ACC112 (cell line): ENCODE results near the gene MPV17.

ENCODE experiments used
- H2AFZ ChIP-seq: fragments of 200-600 bp; sonication (generic); one replicate; pipeline ENCODE4 v1.6.0; 2017; ENCODE audit warnings: antibody characterized with exemption, low read length; ENCODE audit not compliant: unreplicated experiment
- H3K27ac ChIP-seq: fragments of 200-600 bp; sonication (generic); 2 replicates; pipeline ENCODE4 v1.5.1; 2014; ENCODE audit warnings: low read depth, mild to moderate bottlenecking, antibody characterized with exemption, low read length, moderate library complexity
- H3K27me3 ChIP-seq: fragments of 200-600 bp; sonication (generic); 2 replicates; pipeline ENCODE4 v1.6.1; 2014; ENCODE audit warnings: mild to moderate bottlenecking, antibody characterized with exemption, low read length, moderate library complexity, mixed read lengths; ENCODE audit not compliant: insufficient read depth
- H3K36me3 ChIP-seq: fragments of 200-600 bp; sonication (generic); 2 replicates; pipeline ENCODE4 v1.6.1; 2016; ENCODE audit warnings: mild to moderate bottlenecking, antibody characterized with exemption, low read length, moderate library complexity, mixed read lengths; ENCODE audit not compliant: insufficient read depth
- H3K4me1 ChIP-seq: fragments of 200-600 bp; sonication (generic); one replicate; pipeline ENCODE4 v1.6.1; 2016; ENCODE audit warnings: low read length, mixed read lengths; ENCODE audit not compliant: insufficient read depth, unreplicated experiment, control insufficient read depth
- H3K4me3 ChIP-seq: fragments of 200-600 bp; sonication (generic); 2 replicates; pipeline ENCODE4 v1.5.1; 2014; ENCODE audit warnings: mild to moderate bottlenecking, low read depth, low read length
- H3K79me2 ChIP-seq: fragments of 200-600 bp; sonication (generic); one replicate; pipeline ENCODE4 v1.6.0; 2016; ENCODE audit warnings: low read length; ENCODE audit not compliant: control insufficient read depth, unreplicated experiment, insufficient read depth

Gene MPV17

DNA sequence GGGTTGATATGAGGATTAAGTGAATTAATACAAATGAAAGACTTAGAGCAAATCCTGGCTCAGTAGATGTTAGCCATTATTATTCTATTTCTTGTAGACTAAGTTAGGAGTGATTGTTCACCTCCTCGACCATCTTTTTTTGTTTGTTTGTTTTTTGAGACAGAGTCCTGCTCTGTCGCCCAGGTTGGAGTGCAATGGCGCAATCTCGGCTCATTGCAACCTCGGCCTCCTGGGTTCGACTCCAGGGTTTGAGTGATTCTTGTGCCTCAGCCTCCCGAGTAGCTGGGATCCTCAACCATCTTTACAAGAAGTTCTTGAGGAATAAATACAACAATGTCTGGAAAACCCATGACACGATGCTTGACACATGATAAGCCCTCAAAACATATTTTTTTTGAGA, 28.0 kb downstream of the MPV17 start:
- Histone ChIP-seq H3K4me1 (peaks cover 20% of the 10 kb centered on the region), H3K36me3 (no peaks in the 10 kb centered on the region), H3K79me2 (no peaks in the 10 kb centered on the region), H3K27ac (no peak overlapping the region), H3K4me3 (no peak overlapping the region), H3K27me3 (no peaks in the 10 kb centered on the region), H2AFZ (no peak overlapping the region)

DNA sequence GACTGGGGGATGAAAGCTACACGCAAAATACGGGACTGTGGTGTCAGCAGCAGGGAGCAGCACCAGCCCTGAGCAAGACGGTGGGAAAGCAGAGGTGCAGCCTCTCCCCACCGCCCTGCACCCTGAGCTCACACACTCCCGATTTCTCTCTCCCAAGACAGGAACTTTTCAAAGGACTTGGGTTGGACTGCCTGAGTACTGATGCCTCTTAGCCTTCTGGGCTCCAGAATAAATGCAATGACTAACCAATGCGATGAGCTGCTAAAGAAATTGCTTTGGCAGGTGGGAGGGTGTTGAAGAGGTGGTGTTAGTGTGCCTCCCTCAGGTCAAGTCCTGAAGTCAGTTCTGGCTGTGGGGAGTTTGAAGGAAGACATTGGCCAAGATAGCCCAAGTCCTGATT, 31.0 kb downstream of the MPV17 start:
- no peak overlapping the region for H2AFZ ChIP-seq
- no peak overlapping the region for H3K27ac ChIP-seq
- no peaks in the 10 kb centered on the region for H3K79me2 ChIP-seq
- H3K4me3 ChIP-seq = no peak overlapping the region
- H3K4me1 ChIP-seq = peaks cover 20% of the 10 kb centered on the region
- H3K27me3 ChIP-seq = no peaks in the 10 kb centered on the region
- no peaks in the 10 kb centered on the region for H3K36me3 ChIP-seq

DNA sequence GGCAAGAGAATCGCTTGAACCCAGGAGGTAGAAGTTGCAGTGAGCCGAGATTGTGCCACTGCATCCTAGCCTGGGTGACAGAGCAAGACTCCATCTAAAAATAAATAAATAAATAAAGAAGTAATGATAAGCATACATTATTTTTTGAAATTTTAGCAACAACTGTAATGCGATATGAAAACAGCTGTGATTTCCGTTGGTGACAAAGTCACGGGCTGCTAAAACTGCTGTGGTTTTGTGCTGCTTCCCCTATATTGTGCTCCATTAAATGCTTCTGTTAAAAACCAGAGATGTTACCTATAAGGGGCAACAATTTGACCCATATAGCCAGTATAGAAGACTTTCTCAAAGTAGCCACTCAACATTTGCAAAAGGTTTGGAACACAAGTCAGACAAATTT, 32.3 kb downstream of the MPV17 start:
- no peak overlapping the region for H3K27ac ChIP-seq
- no peak overlapping the region for H3K4me3 ChIP-seq
- H3K79me2 ChIP-seq = no peaks in the 10 kb centered on the region
- H3K4me1 ChIP-seq = peaks cover 20% of the 10 kb centered on the region
- no peak overlapping the region for H2AFZ ChIP-seq
- H3K36me3 ChIP-seq = no peaks in the 10 kb centered on the region
- peaks cover under 1% of the 10 kb centered on the region; the same call in 1 of the 2 replicates for H3K27me3 ChIP-seq

DNA sequence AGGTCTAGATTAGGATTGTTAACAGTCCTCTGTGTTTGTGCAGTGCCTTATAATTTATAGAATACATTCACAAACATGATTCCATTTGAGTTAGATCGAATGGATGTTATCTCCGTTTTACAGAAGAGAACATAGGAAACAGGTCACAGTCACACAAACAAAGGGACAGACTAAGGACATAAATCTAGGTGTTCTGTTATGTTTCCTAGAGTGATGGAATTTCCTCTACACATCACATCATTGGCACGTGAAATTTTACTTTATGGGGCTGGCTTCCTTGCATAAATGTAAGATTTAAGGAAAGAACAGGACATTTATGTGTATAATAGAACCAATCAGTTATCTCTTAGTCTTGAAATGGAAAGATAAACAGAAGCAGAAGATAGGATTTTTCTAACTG, 34.3 kb downstream of the MPV17 start:
- H3K36me3 ChIP-seq = no peaks in the 10 kb centered on the region
- H3K4me3 ChIP-seq = no peak overlapping the region
- H3K79me2 ChIP-seq = no peaks in the 10 kb centered on the region
- H3K27ac ChIP-seq = no peak overlapping the region
- H3K27me3 ChIP-seq = peaks cover 4% of the 10 kb centered on the region; the same call in 1 of the 2 replicates
- H3K4me1 ChIP-seq = peaks cover 12% of the 10 kb centered on the region
- H2AFZ ChIP-seq = no peak overlapping the region

DNA sequence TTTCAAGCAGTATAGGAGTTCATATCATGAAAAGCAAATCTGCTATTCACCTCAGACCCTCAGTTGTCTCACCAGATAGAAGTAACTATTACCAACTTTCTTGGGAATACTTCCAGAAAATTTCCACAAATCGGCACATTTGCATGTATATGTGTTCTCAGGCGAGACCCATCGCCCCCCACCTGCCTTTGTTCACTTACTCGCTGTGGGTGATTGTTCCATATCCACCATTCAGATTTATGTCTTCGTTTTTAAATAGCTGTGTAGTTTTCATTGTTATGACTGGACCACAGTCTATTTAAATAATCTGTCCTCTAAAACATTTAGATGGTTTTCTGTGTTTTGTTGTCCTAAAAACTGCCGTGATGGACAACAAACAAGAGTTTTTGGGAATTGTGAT, 37.4 kb downstream of the MPV17 start:
- H3K4me1 ChIP-seq = peaks cover 27% of the 10 kb centered on the region
- no peak overlapping the region for H2AFZ ChIP-seq
- H3K79me2 ChIP-seq = no peaks in the 10 kb centered on the region
- no peaks in the 10 kb centered on the region for H3K36me3 ChIP-seq
- H3K27ac ChIP-seq = no peak overlapping the region
- no peak overlapping the region for H3K4me3 ChIP-seq
- H3K27me3 ChIP-seq = peaks cover 4% of the 10 kb centered on the region; the same call in 1 of the 2 replicates

DNA sequence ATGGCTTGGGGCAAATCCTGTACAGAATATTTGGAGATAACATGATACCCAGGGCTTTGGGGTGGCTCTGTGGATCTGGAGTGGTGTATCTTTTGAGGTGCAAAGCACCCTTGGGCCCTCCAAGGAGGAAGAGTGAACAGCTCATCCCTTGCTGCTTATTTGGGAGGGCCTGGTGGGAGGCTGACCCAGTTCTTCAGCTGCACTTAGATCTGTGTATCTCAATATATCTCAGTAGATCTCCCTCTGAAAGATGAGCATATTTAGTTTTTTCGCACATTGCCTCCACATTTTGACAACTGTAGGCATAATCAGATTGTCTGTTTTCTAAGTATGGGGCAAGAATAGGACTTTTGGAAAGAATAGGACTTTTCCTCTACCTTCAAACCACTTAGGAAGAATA, 37.9 kb downstream of the MPV17 start:
- Histone ChIP-seq H2AFZ (no peak overlapping the region), H3K4me1 (peaks cover 32% of the 10 kb centered on the region), H3K27me3 (peaks cover 4% of the 10 kb centered on the region; the same call in 1 of the 2 replicates), H3K36me3 (no peaks in the 10 kb centered on the region), H3K4me3 (no peak overlapping the region), H3K79me2 (no peaks in the 10 kb centered on the region), H3K27ac (no peak overlapping the region)

DNA sequence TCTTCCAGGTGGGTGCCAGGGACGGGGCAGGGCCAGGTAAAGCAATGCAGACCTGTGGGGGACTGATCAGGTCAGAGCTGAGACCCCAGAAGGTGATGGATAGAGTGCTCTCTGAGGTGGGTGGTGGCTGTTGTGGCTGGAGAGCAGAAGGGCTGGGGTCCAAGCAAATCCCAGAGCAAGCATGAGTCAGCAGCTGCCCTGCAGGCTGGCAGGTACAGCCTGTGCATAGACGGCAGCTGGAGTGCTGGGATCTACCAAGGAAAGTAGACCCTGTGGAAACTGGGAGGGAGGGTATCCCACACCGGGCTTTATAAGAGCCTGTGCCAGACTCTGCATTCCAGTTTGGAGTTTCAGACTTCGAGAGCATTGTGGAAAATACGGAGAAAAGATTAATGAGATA, 40.0 kb downstream of the MPV17 start:
- Histone ChIP-seq H3K27me3 (peaks cover 8% of the 10 kb centered on the region), H3K4me3 (no peak overlapping the region), H3K79me2 (no peaks in the 10 kb centered on the region), H3K4me1 (peaks cover 32% of the 10 kb centered on the region), H2AFZ (no peak overlapping the region), H3K36me3 (no peaks in the 10 kb centered on the region), H3K27ac (no peak overlapping the region)

DNA sequence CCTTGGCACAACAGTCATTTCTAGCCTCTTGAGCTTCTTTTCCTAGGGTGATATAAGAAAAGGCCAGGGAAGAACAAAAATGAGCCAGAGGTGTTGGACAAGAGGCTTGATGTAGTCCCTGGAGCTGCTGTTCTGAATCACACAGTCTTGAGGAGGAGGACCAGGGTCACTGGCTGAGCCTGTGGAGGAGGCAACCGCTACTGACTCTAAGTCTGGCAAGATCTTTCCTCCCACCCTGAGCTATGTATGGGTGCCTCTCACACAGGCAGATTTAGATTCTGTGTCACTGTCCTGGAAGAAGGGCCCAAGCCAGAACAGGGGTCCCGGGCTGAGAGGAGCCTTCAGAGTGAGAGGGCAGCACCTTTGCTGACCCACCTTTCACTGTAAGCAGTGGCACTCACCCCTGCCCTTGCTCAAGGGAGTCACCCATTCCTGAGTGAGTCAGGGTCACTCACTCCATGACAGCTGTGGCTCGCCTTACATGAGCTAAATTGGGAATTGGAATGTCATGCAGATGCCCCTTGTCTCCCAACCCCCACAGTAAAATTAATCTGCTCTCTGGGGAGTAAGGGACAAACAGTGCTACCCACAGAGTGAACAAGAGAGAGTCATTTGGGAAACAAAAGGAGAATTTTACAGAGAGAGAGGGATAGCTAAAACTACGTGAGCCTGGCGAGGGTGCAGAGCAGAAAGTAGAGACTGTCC, 40.9 kb downstream of the MPV17 start, which contains the start of gene TRIM54:
Gene TRIM54, plus strand, starts transcription at position 575 of the 705 bp plus-strand sequence. CDS start 303 bp downstream, outside the sequence.
- H3K27ac ChIP-seq = no peak within 1 kb of the TSS
- H2AFZ ChIP-seq = no peak within 1 kb of the TSS
- no peaks in the 10 kb centered on the region for H3K36me3 ChIP-seq
- H3K4me1 ChIP-seq = peaks cover 32% of the 10 kb centered on the region
- no peak within 1 kb of the TSS for H3K4me3 ChIP-seq
- no peaks in the 10 kb centered on the region for H3K79me2 ChIP-seq
- H3K27me3 ChIP-seq = peaks cover 13% of the 10 kb centered on the region

DNA sequence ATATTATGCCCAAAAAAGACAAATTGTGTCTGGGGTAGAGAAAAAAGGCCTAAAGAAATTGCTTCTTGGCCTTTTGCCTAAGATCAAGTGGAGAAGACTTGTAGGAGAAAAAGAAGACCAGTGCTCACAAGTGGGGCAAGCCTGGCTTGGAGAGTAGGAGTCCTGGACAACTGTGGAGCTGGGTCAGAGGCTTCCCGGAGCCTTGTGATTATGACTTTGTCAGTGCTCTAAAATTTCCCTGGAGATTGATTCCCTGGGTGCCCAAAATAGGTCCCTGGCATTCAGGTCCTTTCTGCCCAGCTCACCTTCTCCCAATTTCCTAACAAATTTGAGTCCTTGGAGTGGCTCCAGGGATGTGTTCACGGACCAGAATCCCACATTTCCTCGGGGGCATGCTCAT, 41.5 kb downstream of the MPV17 start:
- no peak overlapping the region for H3K4me3 ChIP-seq
- H3K4me1 ChIP-seq = peaks cover 32% of the 10 kb centered on the region
- H2AFZ ChIP-seq = no peak overlapping the region
- no peaks in the 10 kb centered on the region for H3K79me2 ChIP-seq
- H3K36me3 ChIP-seq = no peaks in the 10 kb centered on the region
- peaks cover 13% of the 10 kb centered on the region for H3K27me3 ChIP-seq
- no peak overlapping the region for H3K27ac ChIP-seq

DNA sequence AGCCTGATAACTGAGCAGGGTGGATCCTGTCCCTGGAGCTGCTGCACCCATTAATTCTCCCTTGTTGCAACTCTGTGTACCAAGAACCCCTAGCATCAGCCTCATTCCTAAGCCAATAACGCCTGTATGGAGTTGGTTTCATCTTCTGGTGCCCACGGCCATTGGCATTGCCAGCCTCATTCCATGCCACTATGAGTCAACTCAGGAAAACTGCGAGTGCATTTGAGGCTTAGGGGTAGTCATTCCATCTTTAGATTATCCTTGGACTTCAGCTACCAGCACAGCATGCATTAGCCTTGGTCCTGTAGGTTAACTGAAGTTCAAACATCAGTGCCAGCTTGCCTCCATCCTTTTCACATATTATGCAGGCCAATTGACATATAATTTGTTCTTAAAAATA, 42.1 kb downstream of the MPV17 start:
- H3K36me3 ChIP-seq = no peaks in the 10 kb centered on the region
- H3K27me3 ChIP-seq = peaks cover 13% of the 10 kb centered on the region
- peaks cover 32% of the 10 kb centered on the region for H3K4me1 ChIP-seq
- no peak overlapping the region for H2AFZ ChIP-seq
- H3K79me2 ChIP-seq = no peaks in the 10 kb centered on the region
- H3K27ac ChIP-seq = no peak overlapping the region
- H3K4me3 ChIP-seq = no peak overlapping the region

DNA sequence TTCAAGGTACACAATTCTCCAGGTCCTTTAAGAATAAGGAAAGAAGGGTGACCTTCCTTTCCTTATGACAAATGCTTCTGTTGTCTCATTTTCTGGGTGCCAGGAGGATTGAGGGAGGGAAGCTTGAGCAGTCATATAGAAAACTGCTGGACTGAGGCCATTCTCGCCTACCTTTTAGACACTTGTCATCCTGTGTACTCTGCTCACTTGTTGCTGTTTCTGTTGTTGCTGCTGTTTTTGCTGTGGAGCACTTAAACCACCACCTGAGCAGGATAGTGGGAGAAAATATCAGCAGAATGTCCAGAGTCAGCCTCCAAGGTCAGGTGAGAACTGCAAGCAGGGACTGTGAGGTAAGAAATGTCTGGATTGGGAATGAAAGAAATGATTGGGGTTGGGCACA, 44.9 kb downstream of the MPV17 start:
- no peaks in the 10 kb centered on the region for H3K36me3 ChIP-seq
- H3K27ac ChIP-seq = no peak overlapping the region
- H3K27me3 ChIP-seq = peaks cover 11% of the 10 kb centered on the region
- no peaks in the 10 kb centered on the region for H3K79me2 ChIP-seq
- H3K4me3 ChIP-seq = no peak overlapping the region
- H3K4me1 ChIP-seq = peaks cover 30% of the 10 kb centered on the region
- H2AFZ ChIP-seq = no peak overlapping the region
